Measurements from ENCODE around the gene ZNF778.
"Not testable (repeated sequence)": the region's sequence is repeated elsewhere in the genome, so short reads cannot be mapped to it uniquely, and the experiment has no call there.

Gene ZNF778

GRCh38 chr16:89241187-89242007 lies 23.9 kb downstream of the ZNF778 start:
- no peaks in the 10 kb centered on the region for H3K36me3 ChIP-seq (ENCODE audit: low read length)
- TF ChIP-seq CTCF (IDR thresholded peaks at IDR 0.05; ENCODE audit: insufficient read depth, low read length, poor library complexity, severe bottlenecking) (no peak), EZH2phosphoT487 (conservative IDR thresholded peaks at IDR 0.05; ENCODE audit: low read length) (no peak)
- no peaks in the 10 kb centered on the region; the same call in 1 of the 2 replicates for H3F3A ChIP-seq (ENCODE audit: insufficient read depth)
- H3K79me2 ChIP-seq (ENCODE audit: insufficient read depth, low read length) = no peaks in the 10 kb centered on the region; the same call in 1 of the 2 replicates
- H2AFZ ChIP-seq (ENCODE audit: low read depth, low read length, severe bottlenecking) = peak overlapping the region; percentile 73
- H3K9me3 ChIP-seq (ENCODE audit: insufficient read depth, low read length) = no peaks in the 10 kb centered on the region
- H3K27ac ChIP-seq (ENCODE audit: low read depth, low read length) = peak overlapping the region; percentile 78
- no peaks in the 10 kb centered on the region for H3K9me2 ChIP-seq (replicated peaks; ENCODE audit: insufficient read depth, low read length)
- peak overlapping the region; percentile 75 for H3K4me2 ChIP-seq (ENCODE audit: low read depth, low read length, poor library complexity, severe bottlenecking)
- H3K9ac ChIP-seq (ENCODE audit: low read length) = peak overlapping the region; percentile 74
- no peaks in the 10 kb centered on the region for H4K20me1 ChIP-seq (ENCODE audit: low read depth, low read length)
- peak overlapping the region; percentile 74 for H3K4me3 ChIP-seq (ENCODE audit: insufficient read depth, low read length, poor library complexity, severe bottlenecking)
- no peaks in the 10 kb centered on the region for H3K27me3 ChIP-seq (ENCODE audit: low read length)

GRCh38 chr16:89242795-89243200 lies 25.3 kb downstream of the ZNF778 start:
- no peaks in the 10 kb centered on the region for H3K36me3 ChIP-seq (ENCODE audit: low read length)
- H2AFZ ChIP-seq (ENCODE audit: low read depth, low read length, severe bottlenecking) = no peak overlapping the region
- H3K79me2 ChIP-seq (ENCODE audit: insufficient read depth, low read length) = no peaks in the 10 kb centered on the region; the same call in 1 of the 2 replicates
- H3K27me3 ChIP-seq (ENCODE audit: low read length) = no peaks in the 10 kb centered on the region
- H3K9me2 ChIP-seq (replicated peaks; ENCODE audit: insufficient read depth, low read length) = no peaks in the 10 kb centered on the region
- H3K4me3 ChIP-seq (ENCODE audit: insufficient read depth, low read length, poor library complexity, severe bottlenecking) = no peak overlapping the region
- H3K9me3 ChIP-seq (ENCODE audit: insufficient read depth, low read length) = no peaks in the 10 kb centered on the region
- H3K27ac ChIP-seq (ENCODE audit: low read depth, low read length) = no peak overlapping the region
- H3K9ac ChIP-seq (ENCODE audit: low read length) = no peak overlapping the region
- H4K20me1 ChIP-seq (ENCODE audit: low read depth, low read length) = no peaks in the 10 kb centered on the region
- no peak overlapping the region for H3K4me2 ChIP-seq (ENCODE audit: low read depth, low read length, poor library complexity, severe bottlenecking)
- no peaks in the 10 kb centered on the region; the same call in 1 of the 2 replicates for H3F3A ChIP-seq (ENCODE audit: insufficient read depth)
- TF ChIP-seq EZH2phosphoT487 (conservative IDR thresholded peaks at IDR 0.05; ENCODE audit: low read length) = no peak
- no peak for TF ChIP-seq CTCF (IDR thresholded peaks at IDR 0.05; ENCODE audit: insufficient read depth, low read length, poor library complexity, severe bottlenecking)

DNA sequence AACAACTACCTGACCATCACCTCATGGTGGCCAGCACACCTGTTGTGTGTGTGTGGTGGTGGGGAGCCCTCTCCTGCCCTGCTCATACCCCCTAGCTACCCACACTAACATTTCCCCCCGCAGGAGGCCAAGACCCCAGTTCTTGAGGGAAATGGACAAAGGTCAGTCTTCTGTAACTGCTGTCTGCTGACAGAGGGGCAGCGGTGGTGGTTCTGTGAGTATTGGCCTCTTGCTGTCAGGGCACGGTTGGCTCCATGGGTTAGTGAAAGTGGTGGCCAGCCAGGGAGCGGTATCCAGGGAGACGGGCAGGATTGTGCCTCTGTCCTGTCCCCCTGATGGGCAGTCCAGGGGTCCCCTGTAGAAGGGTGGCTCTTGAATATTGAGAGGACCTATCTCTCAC lies 26.2 kb downstream of the ZNF778 start:
- Histone ChIP-seq H3K36me3 (ENCODE audit: low read length) (no peaks in the 10 kb centered on the region), H2AFZ (ENCODE audit: low read depth, low read length, severe bottlenecking) (no peak overlapping the region), H4K20me1 (ENCODE audit: low read depth, low read length) (no peaks in the 10 kb centered on the region), H3F3A (ENCODE audit: insufficient read depth) (no peaks in the 10 kb centered on the region; the same call in 1 of the 2 replicates), H3K9me2 (replicated peaks; ENCODE audit: insufficient read depth, low read length) (no peaks in the 10 kb centered on the region), H3K4me2 (ENCODE audit: low read depth, low read length, poor library complexity, severe bottlenecking) (no peak overlapping the region), H3K4me3 (ENCODE audit: insufficient read depth, low read length, poor library complexity, severe bottlenecking) (no peak overlapping the region), H3K27me3 (ENCODE audit: low read length) (no peaks in the 10 kb centered on the region), H3K9me3 (ENCODE audit: insufficient read depth, low read length) (no peaks in the 10 kb centered on the region), H3K27ac (ENCODE audit: low read depth, low read length) (no peak overlapping the region), H3K79me2 (ENCODE audit: insufficient read depth, low read length) (no peaks in the 10 kb centered on the region; the same call in 1 of the 2 replicates), H3K9ac (ENCODE audit: low read length) (no peak overlapping the region)
- TF ChIP-seq CTCF (IDR thresholded peaks at IDR 0.05; ENCODE audit: insufficient read depth, low read length, poor library complexity, severe bottlenecking) (no peak), EZH2phosphoT487 (conservative IDR thresholded peaks at IDR 0.05; ENCODE audit: low read length) (no peak)

DNA sequence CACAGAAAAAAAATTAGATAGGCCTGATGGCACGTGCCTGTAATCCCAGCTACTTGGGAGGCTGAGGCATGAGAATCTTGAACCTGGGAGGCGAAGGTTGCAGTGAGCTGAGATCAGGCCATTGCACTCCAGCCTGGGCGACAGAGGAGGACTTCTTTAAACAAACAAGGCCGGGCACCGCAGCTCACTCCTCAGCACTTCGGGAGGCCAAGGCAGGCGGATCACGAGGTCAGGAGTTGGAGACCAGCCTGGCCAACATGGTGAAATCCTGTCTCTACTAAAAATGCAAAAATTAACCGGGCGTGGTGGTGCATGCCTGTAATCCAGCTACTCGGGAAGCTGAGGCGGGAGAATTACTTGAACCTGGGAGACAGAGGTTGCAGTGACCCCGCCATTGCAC lies 26.8 kb downstream of the ZNF778 start:
- H3K9ac ChIP-seq (ENCODE audit: low read length); H3K27me3 ChIP-seq (ENCODE audit: low read length); H3K9me3 ChIP-seq (ENCODE audit: insufficient read depth, low read length); H3F3A ChIP-seq (ENCODE audit: insufficient read depth); H3K27ac ChIP-seq (ENCODE audit: low read depth, low read length); H3K9me2 ChIP-seq (replicated peaks; ENCODE audit: insufficient read depth, low read length); H2AFZ ChIP-seq (ENCODE audit: low read depth, low read length, severe bottlenecking); H3K36me3 ChIP-seq (ENCODE audit: low read length); H4K20me1 ChIP-seq (ENCODE audit: low read depth, low read length); H3K4me2 ChIP-seq (ENCODE audit: low read depth, low read length, poor library complexity, severe bottlenecking); H3K4me3 ChIP-seq (ENCODE audit: insufficient read depth, low read length, poor library complexity, severe bottlenecking); H3K79me2 ChIP-seq (ENCODE audit: insufficient read depth, low read length): not testable (repeated sequence)
